Prostate gland (tissue), 2 donors: ENCODE data around the gene PLXNC1. TPM values are rescaled to one million over a fixed set of nuclear protein-coding genes. Genes with fewer than 3 reads are reported as not detected.

ENCODE experiments used
- DNase-seq: peaks from one replicate; pipeline ENCODE4 v3.0.0-alpha.2; 2019; ENCODE audit warnings: low spot score
- H3K27ac ChIP-seq, 2 donors: fragments of 200-600 bp; sonication (generic); 2 replicates each; pipeline ENCODE4 v1.5.1; 2017 to 2019
- H3K27me3 ChIP-seq: fragments of 200-600 bp; sonication (generic); replicated peaks from 2 replicates; pipeline ENCODE4 v1.5.1; 2019; ENCODE audit not compliant: insufficient read depth
- H3K36me3 ChIP-seq, 2 donors: fragments of 200-600 bp; sonication (generic); 1 replicate in 1 of 2; 2 replicates in 1 of 2; pipeline versions ENCODE4 v1.5.1 to v1.8.1; 2017 to 2019
- H3K4me1 ChIP-seq: fragments of 200-600 bp; sonication (generic); replicated peaks from 2 replicates; pipeline ENCODE4 v1.5.1; 2019
- H3K4me3 ChIP-seq, 2 donors: fragments of 200-600 bp; sonication (generic); 2 replicates each; pipeline ENCODE4 v1.5.1; 2017 to 2019
- H3K9me3 ChIP-seq: fragments of 200-600 bp; sonication (generic); 2 replicates; pipeline ENCODE4 v1.5.1; 2017
- CTCF ChIP-seq, 4 experiments: fragments of 200-600 bp in 2 of 4; fragments of 450-650 bp in 2 of 4; sonication (generic) in 2 of 4; IDR thresholded peaks; 1 replicate in 3 of 4; 2 replicates in 1 of 4; pipeline ENCODE4 v1.5.1; 2016 to 2019; ENCODE audit warnings: antibody characterized with exemption in 4 of 4, mild to moderate bottlenecking in 2 of 4, moderate library complexity in 2 of 4
- POLR2A ChIP-seq: fragments of 450-650 bp; IDR thresholded peaks from one replicate; pipeline ENCODE4 v1.6.1; 2016; ENCODE audit warnings: antibody characterized with exemption, mild to moderate bottlenecking
- POLR2AphosphoS5 ChIP-seq: sonication (generic); formaldehyde crosslinking; IDR thresholded peaks from one replicate; pipeline ENCODE4 v1.6.1; 2017; ENCODE audit warnings: antibody characterized with exemption
- whole genome bisulfite sequencing: methylation state at CpG from one replicate; pipeline ENCODE4 v1.1.5; 2018; 5-methylcytosine and 5-hydroxymethylcytosine counted together
- intact Hi-C: fragments of 100-400 bp; cut with DNase I; formaldehyde crosslinking; loops from one replicate; pipeline ENCODE4 v1.14.2; 2022
- total RNA-seq, 2 donors: library from RNA; depleted of rRNA; stranded (reverse); fragments of >200 nt; gene quantifications; one replicate each; pipeline ENCODE4 v1.1.0, GENCODE V29; 2016

Gene PLXNC1
- total RNA-seq, 2 donors from 2014 or later, result 2.7 to 118 TPM

GRCh38 chr12:94271351-94271750 lies 123.0 kb downstream of the PLXNC1 start:
- DNase-seq, result no peak
- H3K36me3 ChIP-seq, result no peaks in the 10 kb centered on the region
- H3K27me3 ChIP-seq, result no peaks in the 10 kb centered on the region
- H3K27ac ChIP-seq, result no peak overlapping the region
- TF ChIP-seq POLR2A (no peak), CTCF (IDR thresholded peaks at IDR 0.05) (no peak), POLR2AphosphoS5 (no peak)
- H3K4me1 ChIP-seq, result no peaks in the 10 kb centered on the region
- H3K4me3 ChIP-seq, result no peak overlapping the region
- 81% methylated on average over 6 of the region's 6 CpGs for WGBS
- intact Hi-C loops, result no loop called here
- no peaks in the 10 kb centered on the region for H3K9me3 ChIP-seq

- Histone ChIP-seq H3K27ac (no peak overlapping the region), H3K9me3 (no peaks in the 10 kb centered on the region), H3K4me1 (no peaks in the 10 kb centered on the region), H3K36me3 (no peaks in the 10 kb centered on the region), H3K4me3 (no peak overlapping the region), H3K27me3 (no peaks in the 10 kb centered on the region)
- WGBS, result 96% methylated on average over 5 of the region's 5 CpGs
- DNase-seq, result no peak
- TF ChIP-seq POLR2A (no peak), POLR2AphosphoS5 (no peak), CTCF (IDR thresholded peaks at IDR 0.05) (no peak)
- intact Hi-C loops, result no loop called here
Measured at GRCh38 chr12:94272280-94272679, 123.9 kb downstream of the PLXNC1 start.

- Histone ChIP-seq H3K4me3 (no peak overlapping the region), H3K27ac (no peak overlapping the region), H3K36me3 (no peaks in the 10 kb centered on the region), H3K9me3 (no peaks in the 10 kb centered on the region), H3K4me1 (no peaks in the 10 kb centered on the region), H3K27me3 (no peaks in the 10 kb centered on the region)
- no peak for DNase-seq
- 92% methylated on average over 3 of the region's 3 CpGs for WGBS
- no peak for TF ChIP-seq POLR2AphosphoS5
- intact Hi-C loops, result no loop called here
Measured at GRCh38 chr12:94273272-94273671, 124.9 kb downstream of the PLXNC1 start.

GRCh38 chr12:94276725-94277124 lies 128.3 kb downstream of the PLXNC1 start:
- H3K27ac ChIP-seq, result no peak overlapping the region

GRCh38 chr12:94277426-94278000 lies 129.1 kb downstream of the PLXNC1 start:
- no peaks in the 10 kb centered on the region for H3K4me1 ChIP-seq
- 61% methylated on average over 9 of the region's 9 CpGs for WGBS
- no peaks in the 10 kb centered on the region for H3K36me3 ChIP-seq
- TF ChIP-seq POLR2A (no peak), CTCF (IDR thresholded peaks at IDR 0.05) (no peak), POLR2AphosphoS5 (no peak)
- H3K4me3 ChIP-seq, result no peak overlapping the region
- no peaks in the 10 kb centered on the region for H3K27me3 ChIP-seq
- H3K9me3 ChIP-seq, result no peaks in the 10 kb centered on the region
- no peak overlapping the region for H3K27ac ChIP-seq
- intact Hi-C loops, result no loop called here
- DNase-seq, result no peak

More at GRCh38 chr12:94276725-94277124, 128.3 kb downstream of the PLXNC1 start:
- Histone ChIP-seq H3K27me3 (no peaks in the 10 kb centered on the region), H3K4me1 (no peaks in the 10 kb centered on the region), H3K4me3 (no peak overlapping the region), H3K36me3 (no peaks in the 10 kb centered on the region), H3K9me3 (no peaks in the 10 kb centered on the region)
- intact Hi-C loops, result no loop called here
- no peak for TF ChIP-seq POLR2A
- no peak for TF ChIP-seq POLR2AphosphoS5
- no peak for TF ChIP-seq CTCF (IDR thresholded peaks at IDR 0.05)
- WGBS, result 81% methylated on average over 6 of the region's 6 CpGs
- no peak for DNase-seq
